Activated naive CD4-positive, alpha-beta T cell treated with anti-CD3 and anti-CD28 coated beads, Interleukin-2, amount 50 U/mL, for 72 hours (primary cell): Measurements from ENCODE around the gene LRFN3. TPM values are rescaled to one million over a fixed set of nuclear protein-coding genes. Genes with fewer than 3 reads are reported as not detected.

ENCODE experiments used
- ATAC-seq, 2 donors: fragments of 150-1000 bp; cut with Tn5 transposase; 2 replicates each; pipeline ENCODE4 v1.10.0; 2021; ENCODE audit warnings: mild to moderate bottlenecking in 2 of 2, moderate library complexity in 2 of 2
- DNase-seq, 2 donors: peaks; one replicate each; pipeline ENCODE4 v3.0.0; 2021 to 2022; ENCODE audit warnings: low spot score in 2 of 2
- H3K27ac Mint-ChIP-seq, 2 donors: one replicate each; pipeline ENCODE4 v1.8.0; 2022; ENCODE audit warnings: mild to moderate bottlenecking in 2 of 2, mixed read lengths in 2 of 2
- H3K36me3 Mint-ChIP-seq, 2 donors: one replicate each; pipeline ENCODE4 v1.8.0; 2022; ENCODE audit warnings: mixed read lengths in 2 of 2
- H3K9me3 Mint-ChIP-seq, 2 donors: one replicate each; pipeline ENCODE4 v1.8.0; 2022; ENCODE audit warnings: mixed read lengths in 2 of 2
- total RNA-seq, 2 donors: library from RNA; stranded (reverse); gene quantifications; one replicate each; pipeline ENCODE4 v1.2.3, GENCODE V29; 2022

Gene LRFN3
- total RNA-seq, 2 donors from 2014 or later: 6.4 to 10.1 TPM

- Mint-ChIP-seq H3K9me3 (peaks cover 3 to 14% of the 10 kb centered on the region in 2 donors), H3K36me3 (peaks cover 0 to 15% of the 10 kb centered on the region in 2 donors), H3K27ac (no peak overlapping the region)
- no peak for DNase-seq
- no peak for ATAC-seq
Measured at GRCh38 chr19:35925501-35925900, 10.7 kb upstream of the LRFN3 start.

GRCh38 chr19:35928507-35928906 lies 7.7 kb upstream of the LRFN3 start:
- no peak for DNase-seq
- Mint-ChIP-seq H3K9me3 (peaks cover 3 to 14% of the 10 kb centered on the region in 2 donors), H3K27ac (no peak overlapping the region), H3K36me3 (peaks cover 0 to 15% of the 10 kb centered on the region in 2 donors)
- ATAC-seq: no peak

- DNase-seq (no peak), ATAC-seq (no peak)
- peak overlapping the region; percentile 58 to 77 for H3K27ac Mint-ChIP-seq
- H3K9me3 Mint-ChIP-seq: peaks cover 3 to 14% of the 10 kb centered on the region in 2 donors
- peaks cover 0 to 15% of the 10 kb centered on the region in 2 donors for H3K36me3 Mint-ChIP-seq
Measured at GRCh38 chr19:35929876-35930275, 6.3 kb upstream of the LRFN3 start.

- Mint-ChIP-seq H3K36me3 (peaks cover 0 to under 1% of the 10 kb centered on the region in 2 donors), H3K9me3 (peaks cover 0 to 4% of the 10 kb centered on the region in 2 donors), H3K27ac (peak overlapping the region; percentile 30 to 77)
- DNase-seq (peak; percentile 98 to 100), ATAC-seq (peak; percentile 96 to 97)
Measured at GRCh38 chr19:35931161-35931873, 4.9 kb upstream of the LRFN3 start.

GRCh38 chr19:35931874-35932202 lies 4.3 kb upstream of the LRFN3 start:
- ATAC-seq (peak; percentile 19 to 24), DNase-seq (no peak)
- Mint-ChIP-seq H3K27ac (peak overlapping the region in 1 of 2 donors; percentile 77), H3K36me3 (no peaks in the 10 kb centered on the region), H3K9me3 (peaks cover 0 to under 1% of the 10 kb centered on the region in 2 donors)

- Mint-ChIP-seq H3K36me3 (no peaks in the 10 kb centered on the region), H3K27ac (peak overlapping the region in 1 of 2 donors; percentile 77), H3K9me3 (no peaks in the 10 kb centered on the region)
- ATAC-seq: no peak
- no peak for DNase-seq
Measured at GRCh38 chr19:35932291-35932936, 3.8 kb upstream of the LRFN3 start.

- no peak overlapping the region for H3K27ac Mint-ChIP-seq
- DNase-seq (no peak), ATAC-seq (no peak)
- H3K9me3 Mint-ChIP-seq: no peaks in the 10 kb centered on the region
- no peaks in the 10 kb centered on the region for H3K36me3 Mint-ChIP-seq
Measured at GRCh38 chr19:35936738-35937268, 629 bp downstream of the LRFN3 start.

- Mint-ChIP-seq H3K27ac (peak overlapping the region; percentile 0 to 31), H3K36me3 (no peaks in the 10 kb centered on the region), H3K9me3 (no peaks in the 10 kb centered on the region)
- no peak for ATAC-seq
- no peak for DNase-seq
Measured at GRCh38 chr19:35937345-35938281, 1.4 kb downstream of the LRFN3 start.

- Mint-ChIP-seq H3K36me3 (no peaks in the 10 kb centered on the region), H3K9me3 (no peaks in the 10 kb centered on the region), H3K27ac (peak overlapping the region; percentile 5 to 31)
- ATAC-seq (no peak), DNase-seq (no peak)
Measured at GRCh38 chr19:35938282-35939224, 2.4 kb downstream of the LRFN3 start.

GRCh38 chr19:35939307-35940077 lies 3.3 kb downstream of the LRFN3 start:
- Mint-ChIP-seq H3K27ac (no peak overlapping the region), H3K36me3 (no peaks in the 10 kb centered on the region), H3K9me3 (no peaks in the 10 kb centered on the region)
- no peak for ATAC-seq
- no peak for DNase-seq

- Mint-ChIP-seq H3K27ac (no peak overlapping the region), H3K9me3 (no peaks in the 10 kb centered on the region), H3K36me3 (no peaks in the 10 kb centered on the region)
- ATAC-seq: no peak
- DNase-seq: no peak
Measured at GRCh38 chr19:35940078-35940775, 4.1 kb downstream of the LRFN3 start.

- Mint-ChIP-seq H3K9me3 (no peaks in the 10 kb centered on the region), H3K36me3 (no peaks in the 10 kb centered on the region), H3K27ac (peak overlapping the region in 1 of 2 donors; percentile 9)
- DNase-seq (no peak), ATAC-seq (no peak)
Measured at GRCh38 chr19:35940839-35941238, 4.7 kb downstream of the LRFN3 start.

- H3K27ac Mint-ChIP-seq: no peak overlapping the region
- no peaks in the 10 kb centered on the region for H3K36me3 Mint-ChIP-seq
- H3K9me3 Mint-ChIP-seq: no peaks in the 10 kb centered on the region
- DNase-seq (no peak), ATAC-seq (no peak)
Measured at GRCh38 chr19:35942235-35942634, 6.1 kb downstream of the LRFN3 start.

GRCh38 chr19:35943321-35944301 lies 7.4 kb downstream of the LRFN3 start:
- Mint-ChIP-seq H3K27ac (no peak overlapping the region), H3K9me3 (no peaks in the 10 kb centered on the region), H3K36me3 (no peaks in the 10 kb centered on the region)
- ATAC-seq (no peak), DNase-seq (no peak)
